IPS-NIHi11 (cell line): ENCODE measurements around the gene ATIC.
"Not testable (repeated sequence)": the region's sequence is repeated elsewhere in the genome, so short reads cannot be mapped to it uniquely, and the experiment has no call there.

Experiments used
- DNase-seq: peaks from one replicate; pipeline ENCODE4 v3.0.0; 2012; ENCODE audit warnings: mixed read lengths, low spot score

ATIC gene

DNA sequence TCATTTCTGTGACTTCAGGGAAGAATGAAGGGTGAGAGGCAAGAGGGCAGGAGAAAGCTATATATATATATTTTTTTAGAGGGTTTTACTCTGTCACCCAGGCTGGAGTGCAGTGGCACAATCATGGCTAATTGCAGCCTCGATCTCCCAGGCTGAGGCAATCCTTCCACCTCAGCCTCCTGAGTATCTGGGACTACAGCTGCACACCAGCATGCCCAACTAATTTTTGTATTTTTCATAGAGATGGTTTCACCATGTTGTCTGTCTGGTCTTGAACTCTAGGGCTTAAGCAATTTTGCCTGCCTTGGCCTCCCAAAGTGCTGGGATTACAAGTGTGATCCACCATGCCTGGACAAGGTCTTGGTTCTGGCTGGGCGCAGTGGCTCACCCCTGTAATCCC, 3.4 kb downstream of the ATIC start:
- DNase-seq = no peak

DNA sequence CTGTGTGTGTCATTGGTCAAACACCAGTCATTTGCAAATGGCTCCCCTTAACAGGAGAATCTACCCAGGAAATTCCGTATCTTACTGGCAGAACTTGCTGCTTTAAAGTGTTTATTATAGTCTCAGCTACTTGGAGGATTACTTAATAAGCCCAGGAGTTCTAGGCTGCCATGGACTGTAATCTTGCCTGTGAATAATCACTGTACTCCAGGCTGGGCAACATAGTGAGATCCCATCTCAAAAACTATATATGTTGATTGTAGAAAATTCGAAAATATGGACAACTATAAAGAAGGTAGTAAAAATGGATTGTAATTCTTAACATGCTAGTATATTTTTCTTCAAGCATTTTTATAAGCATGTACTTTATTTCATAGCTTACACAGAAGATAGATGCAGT, 4.5 kb downstream of the ATIC start:
- DNase-seq = no peak

DNA sequence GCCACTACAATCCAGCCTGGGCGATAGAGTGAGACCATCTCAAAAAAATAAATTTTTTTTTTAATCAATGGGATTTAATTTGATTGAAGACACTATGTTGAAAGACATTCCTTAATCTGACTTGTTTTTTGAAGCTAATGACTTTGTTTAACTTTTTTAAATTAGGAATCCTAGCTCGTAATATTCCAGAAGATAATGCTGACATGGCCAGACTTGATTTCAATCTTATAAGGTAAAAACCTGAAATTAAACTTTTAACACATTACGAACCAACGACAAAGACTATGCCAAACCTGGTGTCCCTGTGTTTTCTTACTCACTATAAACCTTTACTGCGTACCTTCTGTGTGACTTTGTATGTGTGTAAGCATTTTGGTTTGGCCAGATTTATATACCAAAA, 7.6 kb downstream of the ATIC start:
- DNase-seq = no peak

- no peak for DNase-seq
Observed at GRCh38 chr2:215320102-215320501, 8.2 kb downstream of the ATIC start.

DNA sequence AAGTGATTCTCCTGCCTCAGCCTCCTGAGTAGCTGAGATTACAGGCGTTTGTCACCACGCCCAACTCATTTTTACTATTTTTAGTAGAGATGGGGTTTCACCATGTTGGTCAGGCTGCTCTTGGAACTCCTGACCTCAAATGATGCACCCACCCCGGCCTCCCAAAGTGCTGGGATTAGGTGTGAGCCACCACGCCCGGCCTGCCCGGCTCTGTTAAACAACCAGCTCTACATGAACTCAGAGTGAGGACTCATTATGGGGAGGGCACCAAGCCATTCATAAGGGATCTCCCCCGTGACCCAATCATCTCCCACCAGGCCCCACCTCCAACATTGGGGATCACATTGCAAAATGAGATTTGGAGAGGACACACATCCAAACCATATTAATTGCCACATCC, 8.8 kb downstream of the ATIC start:
- DNase-seq = no peak

GRCh38 chr2:215324811-215325210, 13.0 kb downstream of the ATIC start:
- DNase-seq = no peak

DNA sequence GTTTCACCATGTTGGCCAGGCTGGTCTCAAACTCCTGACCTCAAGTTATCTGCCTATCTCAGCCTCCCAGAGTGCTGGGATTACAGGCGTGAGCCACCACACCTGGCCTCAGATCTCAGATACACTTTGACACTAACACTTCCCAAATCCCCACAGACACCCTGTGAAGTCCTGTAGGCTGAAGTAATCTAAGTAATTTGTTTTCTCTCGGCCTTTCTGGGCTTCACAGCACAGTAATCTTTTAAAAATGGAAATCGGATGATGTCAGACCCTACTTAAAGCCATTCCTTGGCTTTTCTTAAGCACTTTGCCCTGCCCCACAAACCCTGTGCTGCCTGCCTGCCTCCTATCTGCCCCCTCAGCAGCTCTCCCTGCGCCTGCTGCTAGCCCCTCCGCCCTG, 16.2 kb downstream of the ATIC start:
- DNase-seq = no peak

- no peak for DNase-seq
Observed at GRCh38 chr2:215332872-215333595, 21.2 kb downstream of the ATIC start.

DNA sequence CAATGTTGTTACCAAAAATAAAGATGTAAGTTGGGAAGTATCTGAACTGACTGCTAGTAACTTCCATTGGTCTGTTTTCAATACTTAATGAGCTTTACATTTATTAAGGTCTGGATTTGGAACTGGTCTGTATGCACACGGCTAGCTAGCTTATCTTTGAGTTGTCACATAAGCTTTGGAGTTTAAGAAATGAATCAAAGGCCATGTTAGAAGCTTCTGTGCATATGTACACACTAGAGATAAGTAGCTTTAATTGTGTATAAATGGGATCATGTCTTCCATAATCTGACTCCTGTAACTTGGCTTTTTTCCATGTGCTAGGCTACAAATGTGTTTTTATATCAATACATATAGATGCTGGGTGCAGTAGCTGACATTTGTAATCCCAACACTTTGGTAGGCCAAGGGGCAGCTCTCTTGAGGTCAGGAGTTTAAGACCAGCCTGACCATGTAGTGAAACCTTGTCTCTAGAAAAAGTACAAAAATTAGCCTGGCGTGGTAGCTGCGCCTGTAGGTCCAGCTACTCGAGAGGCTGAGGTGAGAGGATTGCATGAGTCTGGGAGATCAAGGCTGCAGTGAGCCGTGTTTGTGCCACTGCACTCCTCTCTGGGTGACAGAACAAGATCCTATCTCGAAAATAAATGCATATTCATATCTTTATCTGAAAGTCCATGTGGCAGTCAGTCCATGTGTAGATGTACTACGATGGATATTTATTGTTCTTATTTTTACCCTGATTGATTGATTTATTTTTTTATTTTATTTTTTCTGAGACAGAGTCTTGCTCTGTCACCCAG, 27.2 kb downstream of the ATIC start:
- DNase-seq = no peak

DNA sequence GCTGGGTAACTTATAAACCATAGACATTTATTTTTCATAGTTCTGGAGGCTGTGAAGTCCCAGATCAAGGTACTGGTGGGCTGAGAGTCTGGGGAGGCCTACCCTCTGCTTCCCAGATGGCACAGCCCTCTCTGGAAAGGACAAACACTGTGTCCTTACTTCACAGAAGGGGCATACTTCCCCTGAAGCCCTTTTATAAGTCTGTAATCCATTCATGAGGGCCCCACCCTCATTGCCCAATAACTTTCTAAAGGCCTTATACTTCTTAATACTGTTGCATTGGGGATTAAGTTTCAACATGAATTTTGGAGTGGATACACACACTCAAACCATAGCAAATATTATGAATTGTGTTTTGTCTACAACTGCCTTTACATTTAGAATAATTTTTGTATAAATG, 36.0 kb downstream of the ATIC start:
- DNase-seq = no peak

- DNase-seq = no peak
Observed at GRCh38 chr2:215352602-215353001, 40.7 kb downstream of the ATIC start.

- DNase-seq = no peak
Observed at GRCh38 chr2:215354771-215355695, 43.2 kb downstream of the ATIC start.

DNA sequence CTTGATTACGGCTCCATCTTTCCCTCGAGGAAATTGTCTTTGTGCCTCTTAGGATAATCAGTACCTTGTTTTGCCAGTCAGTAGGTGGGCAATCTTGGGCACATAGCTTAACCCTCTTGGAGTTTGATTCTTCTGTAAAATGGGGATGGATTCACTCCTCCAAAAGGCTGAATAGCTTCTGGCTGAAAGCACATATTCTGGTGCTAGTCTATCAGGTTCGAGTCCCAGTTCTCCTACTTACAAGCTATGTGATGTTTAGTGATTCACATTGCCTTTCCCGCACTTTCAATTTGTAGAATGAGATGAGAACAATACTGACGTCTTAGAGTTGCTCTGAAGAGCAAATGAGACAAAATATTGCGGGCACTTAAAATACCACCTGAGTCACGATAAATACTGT, 43.9 kb downstream of the ATIC start:
- no peak for DNase-seq

- DNase-seq = no peak
Observed at GRCh38 chr2:215356334-215356947, 44.6 kb downstream of the ATIC start.

GRCh38 chr2:215356948-215357461, 45.1 kb downstream of the ATIC start:
- no peak for DNase-seq

DNA sequence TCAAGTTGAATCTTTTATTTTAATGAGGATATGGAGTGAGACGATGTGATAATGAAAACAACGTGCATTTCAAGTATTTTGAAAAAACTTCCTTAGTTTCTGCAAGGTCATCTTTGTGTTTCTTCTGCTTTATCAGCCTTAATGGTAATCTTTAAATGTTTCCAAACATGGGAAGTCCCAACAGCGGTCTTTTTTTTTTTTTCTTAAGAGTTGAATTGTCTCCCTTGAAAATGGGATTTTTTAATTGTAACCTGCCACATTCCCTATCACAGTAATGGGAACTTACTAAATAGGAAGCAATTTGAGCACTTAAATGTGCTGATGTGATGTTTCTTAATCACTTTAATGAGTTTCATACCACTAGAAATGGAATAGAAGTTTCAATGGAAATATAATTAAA, 45.8 kb downstream of the ATIC start:
- DNase-seq = no peak

- no peak for DNase-seq
Observed at GRCh38 chr2:215358312-215358845, 46.5 kb downstream of the ATIC start.

GRCh38 chr2:215358891-215359575, 47.2 kb downstream of the ATIC start:
- no peak for DNase-seq

DNA sequence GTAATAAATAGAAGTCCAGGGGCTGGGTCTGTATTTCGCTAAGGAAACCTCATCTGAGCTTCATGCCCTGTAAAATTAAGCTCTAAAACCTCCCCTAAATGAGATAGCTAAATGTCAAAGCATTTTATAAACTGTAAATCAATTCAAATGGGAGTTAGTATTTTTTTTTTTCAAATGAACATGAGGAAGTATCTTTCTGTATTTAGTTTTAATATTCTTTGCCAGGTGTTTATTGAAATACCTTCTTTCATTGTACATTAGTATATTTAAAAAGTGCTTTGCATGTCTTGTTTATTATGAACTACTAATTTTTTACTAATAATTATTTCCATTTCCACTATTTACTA, 47.7 kb downstream of the ATIC start:
- no peak for DNase-seq

- DNase-seq = not testable (repeated sequence)
Observed at GRCh38 chr2:215360059-215360458, 48.2 kb downstream of the ATIC start.

DNA sequence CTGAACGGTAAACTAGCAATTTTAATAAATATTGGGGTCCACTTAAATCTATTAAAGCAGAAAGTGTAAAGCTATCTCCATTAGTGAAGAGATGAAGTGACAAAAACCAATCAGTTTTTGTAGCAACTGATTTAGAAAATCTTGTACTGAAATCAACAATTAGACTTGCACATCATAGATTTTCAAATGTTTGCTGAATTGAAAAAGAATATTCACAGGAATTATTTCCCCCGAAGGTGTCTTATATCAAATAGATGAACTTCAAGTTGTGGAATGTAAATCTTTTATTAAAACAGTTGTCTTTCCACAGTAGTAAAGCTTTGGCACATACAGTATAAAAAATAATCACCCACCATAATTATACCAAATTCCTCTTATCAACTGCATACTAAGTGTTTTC, 48.7 kb downstream of the ATIC start:
- DNase-seq = no peak
